Measurements from ENCODE around the gene TMEM81.

TMEM81 gene

DNA sequence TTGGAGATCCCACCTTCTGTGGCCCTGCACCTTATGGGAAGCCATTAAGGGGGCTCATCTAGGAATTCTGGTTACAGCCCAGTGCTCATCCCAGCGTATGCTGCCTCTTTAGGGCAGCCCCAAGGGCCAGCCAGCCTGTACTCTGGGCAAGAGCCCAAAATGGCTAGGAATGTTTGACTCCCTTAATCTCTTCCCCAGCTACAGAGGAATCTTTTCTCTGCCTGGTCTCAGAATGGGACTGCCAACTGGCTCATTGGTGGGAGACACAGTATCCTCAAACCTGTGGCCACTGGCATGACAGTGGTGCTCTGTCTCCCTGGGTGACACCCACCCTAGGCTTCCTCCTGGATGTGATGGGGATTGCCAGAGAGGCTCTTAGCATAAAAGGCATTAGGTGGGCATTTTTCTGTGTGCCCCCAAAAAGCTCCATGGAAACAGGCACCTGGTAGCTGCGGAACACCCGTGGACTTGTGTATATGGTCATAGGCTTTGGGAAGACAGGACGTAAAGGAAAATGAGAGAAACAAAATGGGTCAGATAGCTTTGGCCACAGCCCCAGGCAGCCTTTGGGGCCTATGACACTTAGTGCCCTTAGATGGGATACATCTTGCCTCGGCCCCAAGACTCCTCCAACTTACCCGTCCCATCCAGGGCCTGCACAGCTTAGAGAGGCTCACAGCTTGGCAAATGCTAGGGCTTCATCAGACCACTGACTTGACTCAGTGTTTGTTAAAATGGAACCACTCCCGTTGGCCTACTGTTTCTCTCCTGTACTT lies 6.9 kb downstream of the TMEM81 start:
- TF ChIP-seq, protein P1, sequence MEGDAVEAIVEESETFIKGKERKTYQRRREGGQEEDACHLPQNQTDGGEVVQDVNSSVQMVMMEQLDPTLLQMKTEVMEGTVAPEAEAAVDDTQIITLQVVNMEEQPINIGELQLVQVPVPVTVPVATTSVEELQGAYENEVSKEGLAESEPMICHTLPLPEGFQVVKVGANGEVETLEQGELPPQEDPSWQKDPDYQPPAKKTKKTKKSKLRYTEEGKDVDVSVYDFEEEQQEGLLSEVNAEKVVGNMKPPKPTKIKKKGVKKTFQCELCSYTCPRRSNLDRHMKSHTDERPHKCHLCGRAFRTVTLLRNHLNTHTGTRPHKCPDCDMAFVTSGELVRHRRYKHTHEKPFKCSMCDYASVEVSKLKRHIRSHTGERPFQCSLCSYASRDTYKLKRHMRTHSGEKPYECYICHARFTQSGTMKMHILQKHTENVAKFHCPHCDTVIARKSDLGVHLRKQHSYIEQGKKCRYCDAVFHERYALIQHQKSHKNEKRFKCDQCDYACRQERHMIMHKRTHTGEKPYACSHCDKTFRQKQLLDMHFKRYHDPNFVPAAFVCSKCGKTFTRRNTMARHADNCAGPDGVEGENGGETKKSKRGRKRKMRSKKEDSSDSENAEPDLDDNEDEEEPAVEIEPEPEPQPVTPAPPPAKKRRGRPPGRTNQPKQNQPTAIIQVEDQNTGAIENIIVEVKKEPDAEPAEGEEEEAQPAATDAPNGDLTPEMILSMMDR (conservative IDR thresholded peaks at IDR 0.05) = no peak
- H3K27ac ChIP-seq = peak overlapping the region; percentile 81

GRCh38 chr1:205076245-205076761 lies 8.0 kb downstream of the TMEM81 start:
- peak overlapping the region; percentile 81 for H3K27ac ChIP-seq
- TF ChIP-seq, protein P1 (conservative IDR thresholded peaks at IDR 0.05) = no peak

DNA sequence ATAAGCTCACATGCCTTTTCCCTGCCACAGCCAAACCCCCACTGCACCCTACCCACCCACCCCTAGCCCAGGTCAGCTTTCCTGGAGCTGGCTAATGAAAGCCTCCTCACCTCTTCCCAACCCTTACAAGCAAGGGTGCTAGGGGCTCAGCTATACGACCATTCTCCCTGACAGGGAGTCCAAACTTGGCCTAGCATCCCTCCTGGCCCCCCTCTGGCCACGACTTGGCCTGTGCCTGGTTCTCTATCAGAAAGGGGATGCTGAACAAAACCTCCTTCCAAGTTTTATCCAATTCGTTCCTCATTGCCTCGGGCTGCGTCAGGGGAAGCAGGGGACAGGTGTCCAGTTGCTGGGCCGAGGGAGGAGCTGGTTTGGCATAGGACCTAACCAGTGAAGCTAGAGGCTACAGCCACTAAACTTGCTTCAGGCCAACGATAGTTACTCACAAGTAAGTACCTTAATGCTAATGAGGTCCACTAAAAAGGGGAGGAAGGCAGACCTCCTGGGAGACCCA lies 8.6 kb downstream of the TMEM81 start:
- TF ChIP-seq, protein P1 (conservative IDR thresholded peaks at IDR 0.05) = no peak
- H3K27ac ChIP-seq = peak overlapping the region; percentile 81

GRCh38 chr1:205074513-205074912 lies 9.7 kb downstream of the TMEM81 start:
- H3K27ac ChIP-seq = no peak overlapping the region
- TF ChIP-seq, protein P1 (conservative IDR thresholded peaks at IDR 0.05) = no peak

- no peak overlapping the region for H3K27ac ChIP-seq
- TF ChIP-seq, protein P1 (conservative IDR thresholded peaks at IDR 0.05) = no peak
Measured at GRCh38 chr1:205074084-205074483, 10.2 kb downstream of the TMEM81 start.

- TF ChIP-seq, protein P1 (conservative IDR thresholded peaks at IDR 0.05) = no peak
- H3K27ac ChIP-seq = no peak overlapping the region
Measured at GRCh38 chr1:205073511-205073910, 10.7 kb downstream of the TMEM81 start.

GRCh38 chr1:205072881-205073280 lies 11.4 kb downstream of the TMEM81 start:
- TF ChIP-seq, protein P1 (conservative IDR thresholded peaks at IDR 0.05) = no peak
- H3K27ac ChIP-seq = no peak overlapping the region

Data from VCaP (cell line).